ENCODE measurements around the gene WSB2.

DNA sequence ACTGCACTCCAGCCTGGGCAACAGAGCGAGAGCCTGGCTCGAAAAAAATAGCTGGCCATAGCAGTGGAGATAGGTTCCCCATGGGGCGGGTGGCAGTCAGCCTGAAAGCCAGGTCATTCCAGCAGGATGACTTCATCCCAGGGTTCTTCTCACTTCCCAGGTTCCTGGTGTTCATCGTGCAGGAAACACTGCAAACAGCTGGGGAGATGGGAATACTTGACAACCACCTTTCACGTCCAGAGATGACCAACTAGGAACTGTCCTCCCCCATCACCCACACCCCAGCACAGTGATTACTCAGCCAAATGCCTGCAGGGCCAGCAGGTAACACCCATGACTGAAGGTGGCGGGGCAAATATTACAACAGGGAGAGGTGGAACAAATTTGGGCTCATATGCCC is 41.1 kb upstream of the WSB2 start:
- TF ChIP-seq, protein P1, sequence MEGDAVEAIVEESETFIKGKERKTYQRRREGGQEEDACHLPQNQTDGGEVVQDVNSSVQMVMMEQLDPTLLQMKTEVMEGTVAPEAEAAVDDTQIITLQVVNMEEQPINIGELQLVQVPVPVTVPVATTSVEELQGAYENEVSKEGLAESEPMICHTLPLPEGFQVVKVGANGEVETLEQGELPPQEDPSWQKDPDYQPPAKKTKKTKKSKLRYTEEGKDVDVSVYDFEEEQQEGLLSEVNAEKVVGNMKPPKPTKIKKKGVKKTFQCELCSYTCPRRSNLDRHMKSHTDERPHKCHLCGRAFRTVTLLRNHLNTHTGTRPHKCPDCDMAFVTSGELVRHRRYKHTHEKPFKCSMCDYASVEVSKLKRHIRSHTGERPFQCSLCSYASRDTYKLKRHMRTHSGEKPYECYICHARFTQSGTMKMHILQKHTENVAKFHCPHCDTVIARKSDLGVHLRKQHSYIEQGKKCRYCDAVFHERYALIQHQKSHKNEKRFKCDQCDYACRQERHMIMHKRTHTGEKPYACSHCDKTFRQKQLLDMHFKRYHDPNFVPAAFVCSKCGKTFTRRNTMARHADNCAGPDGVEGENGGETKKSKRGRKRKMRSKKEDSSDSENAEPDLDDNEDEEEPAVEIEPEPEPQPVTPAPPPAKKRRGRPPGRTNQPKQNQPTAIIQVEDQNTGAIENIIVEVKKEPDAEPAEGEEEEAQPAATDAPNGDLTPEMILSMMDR (IDR thresholded peaks at IDR 0.05; ENCODE audit: poor library complexity), result no peak
- TF ChIP-seq EZH2phosphoT487 (IDR thresholded peaks at IDR 0.05; ENCODE audit: low read depth, severe bottlenecking, unreplicated experiment) (no peak), EZH2 (IDR thresholded peaks at IDR 0.05; ENCODE audit: borderline replicate concordance) (no peak)
